NCI-H1436 (cell line): Measurements from ENCODE around the gene FOXP2.
A peak's percentile ranks its signal among the peaks of the same experiment; 100 is the strongest.
"Not testable (repeated sequence)": the region's sequence is repeated elsewhere in the genome, so short reads cannot be mapped to it uniquely, and the experiment has no call there.

Experiments
- DNase-seq: peaks from one replicate; lab custom pipeline; 2025; lab: John Stamatoyannopoulos, UW

FOXP2 gene

DNA sequence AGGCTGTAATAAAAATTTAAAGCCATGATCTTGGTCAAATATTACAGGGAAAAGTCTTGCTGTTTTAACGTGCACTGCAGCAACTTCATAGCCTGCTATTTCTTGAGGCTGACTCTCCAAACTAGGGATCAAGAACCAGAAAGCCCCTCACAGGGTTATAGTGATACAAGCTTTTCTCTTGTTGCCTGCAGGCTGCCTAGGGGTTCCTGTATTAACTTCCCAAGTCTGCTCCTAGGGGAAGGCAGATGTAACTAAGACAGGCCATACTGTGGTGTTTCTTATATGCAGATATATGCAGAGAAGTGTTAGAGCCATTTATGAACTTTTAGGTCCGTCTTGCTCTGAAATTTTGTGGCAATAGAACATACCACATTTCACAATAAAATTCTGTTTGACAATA is 175.7 kb downstream of the FOXP2 start:
- DNase-seq = no peak

DNA sequence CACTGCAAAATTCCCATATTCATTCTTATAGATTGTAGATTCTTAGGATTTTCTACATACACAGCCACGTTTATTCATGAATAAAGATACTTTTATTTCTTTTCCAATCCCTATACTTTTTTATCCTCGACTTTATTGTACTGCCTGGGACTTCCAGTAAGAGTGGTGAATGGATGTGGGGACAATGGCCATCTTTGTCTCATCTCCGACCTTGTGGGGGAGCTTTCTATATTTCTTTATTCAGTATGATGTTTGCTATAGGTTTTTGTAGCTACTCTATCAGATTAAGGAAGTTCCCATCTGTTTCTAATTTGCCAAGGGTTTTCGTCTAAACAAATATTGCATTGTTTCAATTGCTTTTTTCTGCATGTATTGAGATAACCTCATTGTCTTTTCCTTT is 184.3 kb downstream of the FOXP2 start:
- DNase-seq = no peak

- DNase-seq = no peak
These were observed 191.5 kb downstream of the FOXP2 start for GRCh38 chr7:114606100-114606499.

GRCh38 chr7:114608822-114609221 is 194.2 kb downstream of the FOXP2 start:
- DNase-seq = not testable (repeated sequence)

GRCh38 chr7:114620208-114620607 is 205.6 kb downstream of the FOXP2 start:
- DNase-seq = no peak

- DNase-seq = peak; percentile 63
These were observed 207.6 kb downstream of the FOXP2 start for GRCh38 chr7:114622221-114622620.

DNA sequence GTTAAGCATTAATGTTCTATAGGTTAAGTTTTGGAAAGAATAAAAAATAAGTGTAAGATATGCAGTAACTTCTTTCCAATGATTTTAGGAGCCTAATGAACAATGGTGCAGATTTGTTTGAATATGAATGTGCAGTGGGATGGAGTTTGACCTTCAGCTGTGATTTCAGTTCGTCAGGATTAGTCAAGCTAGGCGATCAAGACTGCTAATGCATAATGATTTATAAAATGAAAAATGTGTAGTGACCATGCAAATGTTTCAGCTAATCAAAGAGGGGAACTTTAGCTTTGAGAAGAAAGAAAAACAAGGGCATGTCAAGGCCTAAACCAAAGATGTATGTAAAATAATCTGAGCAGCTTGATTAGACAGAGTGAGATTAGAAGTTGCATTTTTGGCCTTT is 208.5 kb downstream of the FOXP2 start:
- no peak for DNase-seq

- no peak for DNase-seq
These were observed 212.6 kb downstream of the FOXP2 start for GRCh38 chr7:114627231-114627630.

DNA sequence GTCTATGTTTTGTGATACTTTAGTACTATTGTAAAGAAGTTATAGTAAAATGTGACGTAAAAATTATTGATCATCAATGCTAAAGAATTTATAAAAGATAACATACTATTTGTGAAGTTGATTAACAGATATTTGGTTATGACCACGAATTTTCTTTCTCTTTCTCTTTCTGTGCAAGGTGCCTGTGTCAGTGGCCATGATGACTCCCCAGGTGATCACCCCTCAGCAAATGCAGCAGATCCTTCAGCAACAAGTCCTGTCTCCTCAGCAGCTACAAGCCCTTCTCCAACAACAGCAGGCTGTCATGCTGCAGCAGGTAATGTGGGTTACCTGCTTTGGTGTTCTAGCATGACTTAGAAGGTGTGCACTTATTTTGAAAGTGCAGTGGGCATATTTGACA is 213.7 kb downstream of the FOXP2 start:
- no peak for DNase-seq

- DNase-seq = no peak
These were observed 215.1 kb downstream of the FOXP2 start for GRCh38 chr7:114629762-114630161.

- DNase-seq = no peak
These were observed 215.8 kb downstream of the FOXP2 start for GRCh38 chr7:114630201-114630990.

DNA sequence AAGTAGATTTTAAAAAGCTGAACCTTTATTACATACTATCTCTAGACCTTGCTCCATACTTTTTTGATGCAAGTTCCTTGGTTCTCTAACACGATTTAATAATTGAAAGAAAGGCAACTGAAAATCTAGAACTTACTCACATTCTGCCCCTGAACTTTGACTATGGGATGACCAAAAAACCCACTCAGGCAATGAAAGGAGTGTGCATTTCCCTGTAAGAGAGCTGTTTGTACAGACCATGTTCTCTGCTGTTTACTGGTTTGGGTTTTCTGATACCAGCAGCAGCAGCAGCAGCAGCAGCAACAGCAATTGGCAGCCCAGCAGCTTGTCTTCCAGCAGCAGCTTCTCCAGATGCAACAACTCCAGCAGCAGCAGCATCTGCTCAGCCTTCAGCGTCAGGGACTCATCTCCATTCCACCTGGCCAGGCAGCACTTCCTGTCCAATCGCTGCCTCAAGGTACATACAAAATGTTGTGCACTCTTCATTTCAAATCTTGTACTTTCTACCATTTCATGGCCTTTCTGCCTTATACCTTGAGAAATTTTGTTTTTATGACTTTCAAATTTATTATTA is 216.7 kb downstream of the FOXP2 start:
- DNase-seq = no peak

GRCh38 chr7:114639451-114639850 is 224.8 kb downstream of the FOXP2 start:
- no peak for DNase-seq

DNA sequence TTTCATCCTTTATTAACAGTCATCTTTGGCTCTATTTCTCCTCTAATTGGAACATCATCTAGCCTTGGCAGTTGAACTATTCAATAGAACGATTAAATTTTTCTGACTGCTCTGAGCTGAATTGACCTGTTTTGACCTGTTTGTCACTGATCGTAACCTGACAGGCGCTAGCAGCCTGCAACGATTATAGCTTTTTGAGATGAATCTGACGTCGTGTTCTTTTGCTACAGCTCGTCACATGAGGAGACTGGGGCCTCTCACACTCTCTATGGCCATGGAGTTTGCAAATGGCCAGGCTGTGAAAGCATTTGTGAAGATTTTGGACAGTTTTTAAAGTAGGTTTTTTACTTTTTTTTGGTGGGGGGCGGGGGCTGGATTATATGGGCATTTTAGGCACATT is 229.8 kb downstream of the FOXP2 start:
- DNase-seq = no peak

DNA sequence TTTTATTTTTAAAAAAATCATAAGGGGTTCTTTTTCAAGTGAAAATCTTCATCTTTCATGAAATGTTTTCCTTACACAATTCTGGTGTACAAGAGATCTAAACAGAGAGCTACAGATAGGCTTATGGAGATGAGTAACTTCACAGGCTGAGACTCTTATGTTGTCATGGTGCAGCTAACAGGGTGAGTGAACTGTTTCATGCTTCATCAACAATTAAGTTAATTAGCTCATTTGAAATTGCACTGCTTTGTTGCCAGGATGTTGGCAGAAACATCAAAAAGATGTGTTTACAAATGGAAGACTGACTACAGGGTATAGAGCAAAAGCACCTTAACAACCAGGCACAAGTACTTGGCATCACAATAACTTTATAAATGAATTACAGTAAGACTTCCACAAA is 230.8 kb downstream of the FOXP2 start:
- peak; percentile 80 for DNase-seq

DNA sequence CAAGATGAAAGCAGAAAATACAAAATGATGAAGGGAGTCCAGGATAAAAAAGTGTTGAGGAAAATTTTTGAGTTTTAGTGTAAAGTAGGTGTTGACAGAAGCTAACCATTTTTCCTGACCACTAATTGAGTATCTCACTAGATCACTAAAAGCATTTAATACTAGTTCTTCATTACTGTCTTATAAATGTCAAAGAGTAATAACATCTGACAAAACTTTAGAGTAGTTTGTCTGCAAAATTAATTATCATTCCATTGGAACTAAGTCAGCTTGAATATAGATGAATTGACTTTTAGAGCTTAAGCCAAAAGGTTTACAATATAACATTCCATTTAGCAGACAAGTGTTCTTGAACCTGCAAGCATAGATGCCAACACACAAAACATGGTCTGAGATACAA is 232.9 kb downstream of the FOXP2 start:
- DNase-seq = no peak

- no peak for DNase-seq
These were observed 233.5 kb downstream of the FOXP2 start for GRCh38 chr7:114648117-114648516.

GRCh38 chr7:114648680-114649079 is 234.1 kb downstream of the FOXP2 start:
- DNase-seq = no peak

GRCh38 chr7:114649689-114650088 is 235.1 kb downstream of the FOXP2 start:
- no peak for DNase-seq

DNA sequence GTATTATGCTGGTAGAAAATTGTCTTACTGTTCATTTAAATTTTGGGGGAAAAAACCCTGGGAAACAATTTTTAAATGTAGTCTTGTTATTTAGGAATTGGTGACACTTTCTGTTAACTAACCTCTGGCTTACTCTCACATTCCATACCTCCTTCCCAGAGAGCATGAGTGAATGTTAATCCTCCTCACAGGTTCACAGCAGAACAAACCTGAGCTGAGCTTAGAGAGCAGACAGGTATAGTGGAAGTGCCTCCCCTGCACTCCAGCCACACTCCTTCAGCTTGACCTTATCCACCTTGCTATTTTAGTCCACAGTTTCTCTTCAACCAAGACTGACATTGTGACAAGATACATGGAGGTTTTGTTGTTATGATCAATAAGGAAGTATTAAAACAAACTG is 235.9 kb downstream of the FOXP2 start:
- no peak for DNase-seq

DNA sequence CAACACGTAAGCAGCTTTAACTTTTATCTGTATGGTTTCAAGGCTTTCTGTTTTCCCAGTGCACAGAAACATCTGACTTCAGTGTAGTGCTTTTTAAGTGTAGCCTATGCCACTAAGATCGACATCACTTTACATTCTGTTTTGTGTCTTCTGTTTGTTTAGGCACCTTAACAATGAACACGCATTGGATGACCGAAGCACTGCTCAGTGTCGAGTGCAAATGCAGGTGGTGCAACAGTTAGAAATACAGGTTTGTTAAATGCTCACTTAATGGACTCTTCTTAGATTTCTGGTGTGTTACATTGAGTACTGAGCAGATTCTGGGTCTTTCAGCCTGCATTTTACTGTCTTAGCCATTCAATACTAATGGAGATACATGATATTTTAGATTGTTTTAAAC is 237.4 kb downstream of the FOXP2 start:
- peak; percentile 65 for DNase-seq

DNA sequence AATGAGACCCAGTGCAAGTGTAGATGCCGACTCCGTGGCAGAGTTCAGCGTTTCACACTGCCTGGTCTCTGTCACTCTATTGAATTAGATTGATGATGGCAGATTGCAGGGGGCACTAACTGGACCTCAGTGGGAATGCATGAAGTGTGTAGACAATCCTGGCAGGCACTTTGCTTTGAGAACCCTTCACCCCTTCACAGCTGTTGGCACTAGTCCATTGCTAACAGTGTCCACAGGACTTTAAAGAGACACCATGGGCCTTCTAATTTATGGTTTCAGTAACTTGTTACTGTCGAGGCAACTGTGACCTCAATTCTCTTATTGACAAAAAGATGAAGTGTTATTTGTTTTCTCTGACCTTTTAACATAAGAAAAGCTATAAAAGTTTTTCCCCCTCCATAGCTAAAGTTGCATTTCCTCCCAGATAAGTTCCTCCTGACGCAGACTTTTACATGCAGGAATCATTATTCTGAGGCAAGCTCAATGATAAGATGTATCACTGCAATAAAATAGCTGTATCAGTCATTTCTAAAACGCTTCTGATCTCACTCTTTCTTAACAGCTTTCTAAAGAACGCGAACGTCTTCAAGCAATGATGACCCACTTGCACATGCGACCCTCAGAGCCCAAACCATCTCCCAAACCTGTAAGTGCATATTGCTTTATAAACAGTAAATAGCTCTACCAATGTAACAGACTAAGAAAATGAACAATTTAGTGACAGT is 238.9 kb downstream of the FOXP2 start:
- DNase-seq = no peak

- DNase-seq = no peak
These were observed 241.9 kb downstream of the FOXP2 start for GRCh38 chr7:114656466-114656865.
